Measurements from ENCODE around the gene KCNQ1OT1. TPM values are rescaled to one million over a fixed set of nuclear protein-coding genes. Genes with fewer than 3 reads are reported as not detected.

Gene KCNQ1OT1
- total RNA-seq, 2 donors from 2014 or later: 2.3 to 3.3 TPM

- ATAC-seq (ENCODE audit: insufficient number of reproducible peaks, low FRiP score, low read depth) (no peak), DNase-seq (ENCODE audit: low spot score) (no peak)
- H3K27ac ChIP-seq: no peak overlapping the region
- H3K4me1 ChIP-seq (ENCODE audit: control insufficient read depth in 1 of 2, low read depth in 2 of 2): no peaks in the 10 kb centered on the region
- H3K36me3 ChIP-seq: no peaks in the 10 kb centered on the region
- no peak for TF ChIP-seq CTCF (IDR thresholded peaks at IDR 0.05)
- no peaks in the 10 kb centered on the region for H3K9me3 ChIP-seq
- H3K27me3 ChIP-seq (replicated peaks; ENCODE audit: insufficient read depth): no peaks in the 10 kb centered on the region
- no peak overlapping the region for H3K4me3 ChIP-seq
These were observed 25.8 kb upstream of the KCNQ1OT1 start for GRCh38 chr11:2725368-2726300.

GRCh38 chr11:2724653-2725367, 25.0 kb upstream of the KCNQ1OT1 start:
- Histone ChIP-seq H3K4me3 (no peak overlapping the region), H3K27ac (no peak overlapping the region), H3K4me1 (ENCODE audit: control insufficient read depth in 1 of 2, low read depth in 2 of 2) (no peaks in the 10 kb centered on the region), H3K27me3 (replicated peaks; ENCODE audit: insufficient read depth) (no peaks in the 10 kb centered on the region), H3K9me3 (no peaks in the 10 kb centered on the region), H3K36me3 (no peaks in the 10 kb centered on the region)
- no peak for TF ChIP-seq CTCF (IDR thresholded peaks at IDR 0.05)
- DNase-seq (ENCODE audit: low spot score) (no peak), ATAC-seq (ENCODE audit: insufficient number of reproducible peaks, low FRiP score, low read depth) (no peak)

- no peak overlapping the region for H3K27ac ChIP-seq
- no peak for DNase-seq (ENCODE audit: low spot score)
- no peaks in the 10 kb centered on the region for H3K36me3 ChIP-seq
- H3K4me3 ChIP-seq: no peak overlapping the region
- ATAC-seq (ENCODE audit: insufficient number of reproducible peaks, low FRiP score, low read depth): no peak
- no peak for TF ChIP-seq CTCF (IDR thresholded peaks at IDR 0.05)
- no peaks in the 10 kb centered on the region for H3K27me3 ChIP-seq (replicated peaks; ENCODE audit: insufficient read depth)
- no peaks in the 10 kb centered on the region for H3K4me1 ChIP-seq (ENCODE audit: control insufficient read depth in 1 of 2, low read depth in 2 of 2)
- no peaks in the 10 kb centered on the region for H3K9me3 ChIP-seq
These were observed 24.3 kb upstream of the KCNQ1OT1 start for GRCh38 chr11:2724104-2724503.

GRCh38 chr11:2722955-2723354, 23.2 kb upstream of the KCNQ1OT1 start:
- DNase-seq (ENCODE audit: low spot score) (no peak), ATAC-seq (ENCODE audit: insufficient number of reproducible peaks, low FRiP score, low read depth) (no peak)
- H3K9me3 ChIP-seq: no peaks in the 10 kb centered on the region
- no peak overlapping the region for H3K4me3 ChIP-seq
- no peaks in the 10 kb centered on the region for H3K27me3 ChIP-seq (replicated peaks; ENCODE audit: insufficient read depth)
- no peak for TF ChIP-seq CTCF (IDR thresholded peaks at IDR 0.05)
- no peaks in the 10 kb centered on the region for H3K4me1 ChIP-seq (ENCODE audit: control insufficient read depth in 1 of 2, low read depth in 2 of 2)
- H3K27ac ChIP-seq: no peak overlapping the region
- no peaks in the 10 kb centered on the region for H3K36me3 ChIP-seq

GRCh38 chr11:2721210-2721916, 21.6 kb upstream of the KCNQ1OT1 start:
- no peak for TF ChIP-seq CTCF (IDR thresholded peaks at IDR 0.05)
- H3K9me3 ChIP-seq: no peaks in the 10 kb centered on the region
- H3K27ac ChIP-seq: no peak overlapping the region
- no peaks in the 10 kb centered on the region for H3K4me1 ChIP-seq (ENCODE audit: control insufficient read depth in 1 of 2, low read depth in 2 of 2)
- no peak for ATAC-seq (ENCODE audit: insufficient number of reproducible peaks, low FRiP score, low read depth)
- H3K27me3 ChIP-seq (replicated peaks; ENCODE audit: insufficient read depth): no peaks in the 10 kb centered on the region
- H3K4me3 ChIP-seq: no peak overlapping the region
- H3K36me3 ChIP-seq: no peaks in the 10 kb centered on the region
- DNase-seq (ENCODE audit: low spot score): no peak

All from thoracic aorta (tissue), 2 donors.